ENCODE results near the gene PPM1F. TPM values are rescaled to one million over a fixed set of nuclear protein-coding genes. Genes with fewer than 3 reads are reported as not detected.
A peak's percentile ranks its signal among the peaks of the same experiment; 100 is the strongest.

The PPM1F gene
- total RNA-seq, 2 donors from 2014 or later, result 37.0 to 45.9 TPM

DNA sequence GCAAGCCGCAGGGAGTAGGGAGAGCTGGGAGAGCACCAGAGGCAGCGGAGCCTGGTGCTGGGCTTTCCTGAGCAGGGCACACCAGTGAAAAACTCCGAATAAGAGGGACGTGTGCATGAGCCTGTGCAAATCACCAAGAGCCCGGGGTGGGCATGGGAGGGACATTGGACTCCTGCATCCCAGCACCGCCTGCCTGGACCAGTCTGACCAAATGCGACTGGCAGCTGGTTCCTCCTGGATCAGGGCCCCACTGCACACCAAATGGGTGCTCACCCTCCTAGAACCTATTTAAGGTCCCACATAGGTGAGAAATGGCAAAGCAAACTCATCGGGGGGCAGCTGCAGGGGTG lies 3.1 kb downstream of the PPM1F start:
- Histone ChIP-seq H3K27me3 (replicated peaks; ENCODE audit: insufficient read depth) (no peaks in the 10 kb centered on the region), H3K4me3 (no peak overlapping the region), H3K9me3 (no peaks in the 10 kb centered on the region), H3K36me3 (peaks cover 4% of the 10 kb centered on the region), H3K27ac (no peak overlapping the region), H3K4me1 (ENCODE audit: control insufficient read depth in 1 of 2, low read depth in 2 of 2) (peaks cover 17 to 28% of the 10 kb centered on the region in 2 donors)
- no peak for ATAC-seq (ENCODE audit: insufficient number of reproducible peaks, low FRiP score, low read depth)
- no peak for DNase-seq (ENCODE audit: low spot score)
- TF ChIP-seq, protein P1, sequence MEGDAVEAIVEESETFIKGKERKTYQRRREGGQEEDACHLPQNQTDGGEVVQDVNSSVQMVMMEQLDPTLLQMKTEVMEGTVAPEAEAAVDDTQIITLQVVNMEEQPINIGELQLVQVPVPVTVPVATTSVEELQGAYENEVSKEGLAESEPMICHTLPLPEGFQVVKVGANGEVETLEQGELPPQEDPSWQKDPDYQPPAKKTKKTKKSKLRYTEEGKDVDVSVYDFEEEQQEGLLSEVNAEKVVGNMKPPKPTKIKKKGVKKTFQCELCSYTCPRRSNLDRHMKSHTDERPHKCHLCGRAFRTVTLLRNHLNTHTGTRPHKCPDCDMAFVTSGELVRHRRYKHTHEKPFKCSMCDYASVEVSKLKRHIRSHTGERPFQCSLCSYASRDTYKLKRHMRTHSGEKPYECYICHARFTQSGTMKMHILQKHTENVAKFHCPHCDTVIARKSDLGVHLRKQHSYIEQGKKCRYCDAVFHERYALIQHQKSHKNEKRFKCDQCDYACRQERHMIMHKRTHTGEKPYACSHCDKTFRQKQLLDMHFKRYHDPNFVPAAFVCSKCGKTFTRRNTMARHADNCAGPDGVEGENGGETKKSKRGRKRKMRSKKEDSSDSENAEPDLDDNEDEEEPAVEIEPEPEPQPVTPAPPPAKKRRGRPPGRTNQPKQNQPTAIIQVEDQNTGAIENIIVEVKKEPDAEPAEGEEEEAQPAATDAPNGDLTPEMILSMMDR (IDR thresholded peaks at IDR 0.05), result no peak

DNA sequence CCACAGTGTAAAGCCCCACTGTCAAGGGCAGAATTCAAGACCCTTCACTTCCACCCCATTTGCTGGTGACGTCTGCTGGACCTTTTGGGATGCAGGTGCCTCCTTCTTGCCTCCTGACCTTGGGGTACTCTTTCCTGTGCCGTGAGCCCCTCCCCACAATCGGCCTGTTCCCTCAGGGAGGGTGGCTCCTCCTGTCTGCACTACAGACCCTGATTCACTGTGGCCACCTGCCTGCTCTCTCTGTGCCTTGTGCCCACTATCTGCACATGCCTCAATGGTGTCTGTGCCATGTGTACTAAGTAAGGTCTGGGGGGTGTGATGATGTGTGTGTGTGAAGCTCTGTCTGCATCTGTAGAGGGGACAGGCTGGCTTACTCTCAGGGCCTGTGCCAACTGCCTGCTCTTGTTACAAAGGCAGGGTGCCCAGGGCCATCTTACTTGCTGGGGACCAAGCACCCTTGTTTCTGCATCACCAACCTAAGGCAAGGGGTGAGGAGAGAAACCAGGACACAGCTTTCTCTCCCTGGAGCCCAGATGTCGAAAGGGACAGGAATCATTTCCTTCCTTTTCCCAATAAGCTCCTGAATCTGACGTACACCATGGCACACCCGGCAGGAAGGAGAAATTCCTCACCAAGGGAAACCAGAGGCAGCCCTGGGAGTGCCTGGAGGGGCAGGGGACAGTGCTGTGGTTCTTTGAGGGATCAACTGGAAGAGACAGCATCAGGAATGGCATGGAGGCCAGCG lies 3.7 kb downstream of the PPM1F start:
- DNase-seq (ENCODE audit: low spot score) (no peak), ATAC-seq (ENCODE audit: insufficient number of reproducible peaks, low FRiP score, low read depth) (no peak)
- no peak overlapping the region for H3K4me3 ChIP-seq
- no peaks in the 10 kb centered on the region for H3K9me3 ChIP-seq
- TF ChIP-seq, protein P1 (IDR thresholded peaks at IDR 0.05), result no peak
- H3K4me1 ChIP-seq (ENCODE audit: control insufficient read depth in 1 of 2, low read depth in 2 of 2), result peaks cover 17 to 28% of the 10 kb centered on the region in 2 donors
- no peaks in the 10 kb centered on the region for H3K27me3 ChIP-seq (replicated peaks; ENCODE audit: insufficient read depth)
- H3K27ac ChIP-seq, result no peak overlapping the region
- H3K36me3 ChIP-seq, result peaks cover 9% of the 10 kb centered on the region

DNA sequence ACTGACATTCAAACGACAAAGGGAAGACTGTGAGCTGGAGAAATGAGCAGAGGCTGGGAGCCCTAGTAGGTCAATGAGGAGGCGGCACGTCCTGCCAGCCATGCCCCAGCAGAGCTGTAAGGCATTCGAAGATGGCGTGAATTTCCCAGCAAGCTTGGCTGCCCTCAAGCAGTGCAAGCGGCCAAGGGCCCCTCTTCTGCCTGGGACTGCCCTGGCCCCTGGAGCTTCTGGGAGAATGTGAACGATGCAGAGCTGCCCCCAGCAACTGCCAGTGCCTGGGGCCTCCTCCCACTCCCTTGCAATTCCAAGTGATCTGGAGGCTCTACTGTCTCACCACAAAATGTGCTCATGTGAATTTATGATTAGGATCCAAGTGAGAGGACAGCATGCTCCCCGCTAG lies 4.3 kb downstream of the PPM1F start:
- Histone ChIP-seq H3K27ac (no peak overlapping the region), H3K9me3 (no peaks in the 10 kb centered on the region), H3K4me3 (no peak overlapping the region), H3K27me3 (replicated peaks; ENCODE audit: insufficient read depth) (no peaks in the 10 kb centered on the region), H3K4me1 (ENCODE audit: control insufficient read depth in 1 of 2, low read depth in 2 of 2) (peaks cover 18 to 33% of the 10 kb centered on the region in 2 donors), H3K36me3 (peaks cover 11% of the 10 kb centered on the region)
- ATAC-seq (ENCODE audit: insufficient number of reproducible peaks, low FRiP score, low read depth) (no peak), DNase-seq (ENCODE audit: low spot score) (no peak)
- TF ChIP-seq, protein P1 (IDR thresholded peaks at IDR 0.05), result no peak

DNA sequence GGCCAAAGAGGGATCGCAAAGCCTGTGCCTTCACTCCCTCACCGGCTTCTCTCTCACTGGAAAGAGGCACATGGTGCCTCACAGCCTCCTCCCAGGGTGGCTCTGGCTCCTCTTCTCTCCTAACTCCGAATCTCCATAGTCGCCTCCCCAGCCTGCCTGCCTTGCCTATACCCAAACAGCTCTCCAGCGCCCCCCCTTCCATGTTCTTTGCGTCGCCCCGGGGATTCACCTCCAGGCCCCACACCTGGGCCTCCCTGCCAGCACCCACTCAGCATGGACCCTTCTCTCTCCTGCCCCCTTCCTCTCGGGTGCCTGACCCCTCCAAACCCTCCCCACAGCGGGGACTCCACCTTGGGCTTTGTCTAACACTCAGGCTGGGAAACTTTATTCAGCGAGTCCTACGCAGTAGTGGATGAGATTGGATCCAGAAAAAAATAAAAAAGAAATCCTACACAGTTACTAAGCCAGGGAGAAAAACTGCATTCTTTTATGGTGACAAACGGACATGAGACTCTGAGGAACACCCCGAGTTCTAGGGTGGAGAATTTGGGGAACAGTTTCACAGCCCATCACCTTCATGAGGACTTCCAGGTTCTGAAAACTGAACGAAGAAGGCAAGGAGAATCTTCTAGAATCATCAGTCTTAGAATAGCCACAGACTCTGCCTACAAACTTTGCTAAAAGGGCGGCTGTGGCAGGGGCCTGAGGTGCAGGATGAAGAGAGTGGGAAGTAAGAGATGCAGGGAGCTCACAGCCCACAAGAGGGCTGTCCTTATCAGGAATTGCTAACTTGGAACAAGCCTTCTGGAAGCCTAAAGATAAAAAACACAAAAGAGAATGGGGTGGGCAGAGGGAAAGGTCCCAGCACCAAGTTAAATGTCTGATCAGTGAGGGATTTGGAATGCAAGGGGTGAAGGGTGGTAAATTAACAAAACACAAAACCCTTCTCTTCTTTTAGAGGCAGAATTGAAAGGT lies 5.3 kb downstream of the PPM1F start:
- H3K36me3 ChIP-seq, result peaks cover 11% of the 10 kb centered on the region
- H3K4me3 ChIP-seq, result peak overlapping the region; percentile 33
- no peaks in the 10 kb centered on the region for H3K9me3 ChIP-seq
- H3K27me3 ChIP-seq (replicated peaks; ENCODE audit: insufficient read depth), result no peaks in the 10 kb centered on the region
- TF ChIP-seq, protein P1 (IDR thresholded peaks at IDR 0.05), result peak; percentile 52
- peak overlapping the region; percentile 81 to 83 for H3K27ac ChIP-seq
- H3K4me1 ChIP-seq (ENCODE audit: control insufficient read depth in 1 of 2, low read depth in 2 of 2), result peaks cover 29 to 44% of the 10 kb centered on the region in 2 donors
- DNase-seq (ENCODE audit: low spot score) (no peak), ATAC-seq (ENCODE audit: insufficient number of reproducible peaks, low FRiP score, low read depth) (no peak)
